Caco-2 (cell line): ENCODE data around the gene ECEL1. TPM values are rescaled to one million over a fixed set of nuclear protein-coding genes. Genes with fewer than 3 reads are reported as not detected.

Source experiments
- BruUV-seq: library from RNA; stranded (reverse); fragments of 400-500 nt; replicated peaks from 2 replicates; lab custom pipeline; 2021; lab: Mats Ljungman, UMichigan
- CTCF ChIA-PET: fragments of 300-600 bp; sonication (Branson Sonifier 250); formaldehyde crosslinking; loops from one replicate; lab custom pipeline; 2022; ENCODE audit warnings: antibody characterized with exemption; lab: Charles Lee
- POLR2A ChIA-PET: fragments of 300-600 bp; sonication (Branson Sonifier 250); formaldehyde crosslinking; loops from one replicate; lab custom pipeline; 2022; ENCODE audit warnings: antibody characterized with exemption; lab: Charles Lee
- DNase-seq, 2 experiments: peaks; one replicate each; pipeline versions ENCODE4 v3.0.0 to v3.0.0-alpha.2; 2020 to 2022
- H3K27me3 ChIP-seq: replicated peaks from 2 replicates; pipeline ENCODE4 v1.6.0; 2011; ENCODE audit warnings: low read length; ENCODE audit not compliant: control insufficient read depth, insufficient read depth
- H3K36me3 ChIP-seq: 2 replicates; pipeline ENCODE4 v1.5.1; 2011; ENCODE audit warnings: low read length; ENCODE audit not compliant: control insufficient read depth, insufficient read depth
- H3K4me1 ChIP-seq: fragments of 250-450 bp; sonication (Bioruptor Pico); 2 replicates; pipeline ENCODE4 v1.5.1; 2020; ENCODE audit warnings: mild to moderate bottlenecking
- H3K4me3 ChIP-seq: 2 replicates; pipeline ENCODE4 v1.5.1; 2011; ENCODE audit warnings: low read depth, mild to moderate bottlenecking, control low read depth, low read length
- H3K9me3 ChIP-seq: fragments of 250-450 bp; sonication (Bioruptor Pico); 2 replicates; pipeline ENCODE4 v1.5.1; 2020; ENCODE audit warnings: mild to moderate bottlenecking, moderate library complexity
- H3K27ac Mint-ChIP-seq: one replicate; pipeline ENCODE4 v1.8.0; 2022; ENCODE audit warnings: mixed read lengths; ENCODE audit not compliant: unreplicated experiment
- H3K27me3 Mint-ChIP-seq: one replicate; pipeline ENCODE4 v1.8.0; 2022; ENCODE audit warnings: mixed read lengths; ENCODE audit not compliant: insufficient read depth, unreplicated experiment
- H3K36me3 Mint-ChIP-seq: one replicate; pipeline ENCODE4 v1.8.0; 2022; ENCODE audit warnings: mild to moderate bottlenecking, mixed read lengths; ENCODE audit not compliant: insufficient read depth, unreplicated experiment
- H3K4me1 Mint-ChIP-seq: one replicate; pipeline ENCODE4 v1.8.0; 2022; ENCODE audit warnings: low read depth, mixed read lengths; ENCODE audit not compliant: unreplicated experiment
- H3K4me3 Mint-ChIP-seq: one replicate; pipeline ENCODE4 v1.8.0; 2022; ENCODE audit warnings: mild to moderate bottlenecking, moderate library complexity, mixed read lengths; ENCODE audit not compliant: unreplicated experiment
- H3K9me3 Mint-ChIP-seq: one replicate; pipeline ENCODE4 v1.8.0; 2022; ENCODE audit warnings: mixed read lengths; ENCODE audit not compliant: unreplicated experiment
- intact Hi-C: fragments of 100-400 bp; cut with micrococcal nuclease; formaldehyde crosslinking; loops from one replicate; pipeline ENCODE4 v1.10.0; 2022; ENCODE audit not compliant: unreplicated experiment
- total RNA-seq: library from RNA; stranded (reverse); gene quantifications from 2 replicates; pipeline ENCODE4 v1.2.3, GENCODE V29; 2022
- TF ChIP-seq, protein P1 (sequence below), 2 experiments: fragments of 200-600 bp in 1 of 2; IDR thresholded peaks; 1 replicate in 1 of 2; 2 replicates in 1 of 2; pipeline versions ENCODE4 v1.5.1 to v1.8.0; 2011 to 2022; ENCODE audit warnings: antibody characterized with exemption in 1 of 2, control low read depth in 1 of 2, inconsistent platforms in 1 of 2, low read depth in 1 of 2, low read length in 1 of 2, mild to moderate bottlenecking in 1 of 2, moderate library complexity in 1 of 2; ENCODE audit not compliant: insufficient read depth in 1 of 2, severe bottlenecking in 1 of 2, unreplicated experiment in 1 of 2

ECEL1 gene
- total RNA-seq, 1 experiment from 2014 or later, result 6.4 TPM

- Histone ChIP-seq H3K4me1 (no peaks in the 10 kb centered on the region), H3K4me3 (no peak within 1 kb of the TSS), H3K9me3 (no peaks in the 10 kb centered on the region), H3K36me3 (no peaks in the 10 kb centered on the region), H3K27me3 (no peaks in the 10 kb centered on the region)
- intact Hi-C loops, result no loop called here
- H3K36me3 Mint-ChIP-seq, result peaks cover 6% of the 10 kb centered on the region
- no peak within 1 kb of the TSS for H3K4me3 Mint-ChIP-seq
- no peaks in the 10 kb centered on the region for H3K9me3 Mint-ChIP-seq
- H3K4me1 Mint-ChIP-seq, result no peaks in the 10 kb centered on the region
- no peak within 1 kb of the TSS for H3K27ac Mint-ChIP-seq
- BruUV-seq, result no TSS peak
- DNase-seq, result no peak
- ChIA-PET CTCF (no interaction called here), POLR2A (no interaction called here)
- TF ChIP-seq, protein P1, sequence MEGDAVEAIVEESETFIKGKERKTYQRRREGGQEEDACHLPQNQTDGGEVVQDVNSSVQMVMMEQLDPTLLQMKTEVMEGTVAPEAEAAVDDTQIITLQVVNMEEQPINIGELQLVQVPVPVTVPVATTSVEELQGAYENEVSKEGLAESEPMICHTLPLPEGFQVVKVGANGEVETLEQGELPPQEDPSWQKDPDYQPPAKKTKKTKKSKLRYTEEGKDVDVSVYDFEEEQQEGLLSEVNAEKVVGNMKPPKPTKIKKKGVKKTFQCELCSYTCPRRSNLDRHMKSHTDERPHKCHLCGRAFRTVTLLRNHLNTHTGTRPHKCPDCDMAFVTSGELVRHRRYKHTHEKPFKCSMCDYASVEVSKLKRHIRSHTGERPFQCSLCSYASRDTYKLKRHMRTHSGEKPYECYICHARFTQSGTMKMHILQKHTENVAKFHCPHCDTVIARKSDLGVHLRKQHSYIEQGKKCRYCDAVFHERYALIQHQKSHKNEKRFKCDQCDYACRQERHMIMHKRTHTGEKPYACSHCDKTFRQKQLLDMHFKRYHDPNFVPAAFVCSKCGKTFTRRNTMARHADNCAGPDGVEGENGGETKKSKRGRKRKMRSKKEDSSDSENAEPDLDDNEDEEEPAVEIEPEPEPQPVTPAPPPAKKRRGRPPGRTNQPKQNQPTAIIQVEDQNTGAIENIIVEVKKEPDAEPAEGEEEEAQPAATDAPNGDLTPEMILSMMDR (IDR thresholded peaks at IDR 0.05; ENCODE audit: insufficient read depth in 1 of 2, low read depth in 1 of 2, low read length in 1 of 2, severe bottlenecking in 1 of 2, unreplicated experiment in 1 of 2), result no peak
- H3K27me3 Mint-ChIP-seq, result no peaks in the 10 kb centered on the region
Observed at GRCh38 chr2:232525791-232526371, 38.2 kb upstream of the ECEL1 start, which contains the start of gene CHRND. Gene CHRND (plus strand): TSS chr2:232526160. CDS start chr2:232526216, 56 bp downstream.

DNA sequence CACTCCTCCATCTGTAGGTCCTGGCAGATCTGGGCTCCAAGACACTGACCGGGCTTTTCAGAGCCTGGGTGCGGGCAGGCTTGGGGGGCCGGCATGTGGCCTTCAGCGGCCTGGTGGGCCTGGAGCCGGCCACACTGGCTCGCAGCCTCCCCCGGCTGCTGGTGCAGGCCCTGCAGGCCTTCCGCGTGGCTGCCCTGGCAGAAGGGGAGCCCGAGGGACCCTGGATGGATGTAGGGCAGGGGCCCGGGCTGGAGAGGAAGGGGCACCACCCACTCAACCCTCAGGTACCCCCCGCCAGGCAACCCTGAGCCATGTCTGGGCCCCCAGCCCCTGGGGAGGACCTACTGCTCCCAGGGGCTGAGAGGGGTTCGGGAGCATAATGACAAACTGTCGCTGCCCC is 37.6 kb upstream of the ECEL1 start:
- Histone ChIP-seq H3K4me3 (no peak overlapping the region), H3K27me3 (no peaks in the 10 kb centered on the region), H3K4me1 (no peaks in the 10 kb centered on the region), H3K9me3 (no peaks in the 10 kb centered on the region), H3K36me3 (no peaks in the 10 kb centered on the region)
- TF ChIP-seq, protein P1 (IDR thresholded peaks at IDR 0.05; ENCODE audit: insufficient read depth in 1 of 2, low read depth in 1 of 2, low read length in 1 of 2, severe bottlenecking in 1 of 2, unreplicated experiment in 1 of 2), result no peak
- no peaks in the 10 kb centered on the region for H3K9me3 Mint-ChIP-seq
- no peak overlapping the region for H3K27ac Mint-ChIP-seq
- ChIA-PET CTCF (no interaction called here), POLR2A (no interaction called here)
- H3K36me3 Mint-ChIP-seq, result peaks cover 6% of the 10 kb centered on the region
- no TSS peak for BruUV-seq
- intact Hi-C loops, result no loop called here
- H3K27me3 Mint-ChIP-seq, result no peaks in the 10 kb centered on the region
- H3K4me1 Mint-ChIP-seq, result no peaks in the 10 kb centered on the region
- H3K4me3 Mint-ChIP-seq, result no peak overlapping the region
- no peak for DNase-seq

DNA sequence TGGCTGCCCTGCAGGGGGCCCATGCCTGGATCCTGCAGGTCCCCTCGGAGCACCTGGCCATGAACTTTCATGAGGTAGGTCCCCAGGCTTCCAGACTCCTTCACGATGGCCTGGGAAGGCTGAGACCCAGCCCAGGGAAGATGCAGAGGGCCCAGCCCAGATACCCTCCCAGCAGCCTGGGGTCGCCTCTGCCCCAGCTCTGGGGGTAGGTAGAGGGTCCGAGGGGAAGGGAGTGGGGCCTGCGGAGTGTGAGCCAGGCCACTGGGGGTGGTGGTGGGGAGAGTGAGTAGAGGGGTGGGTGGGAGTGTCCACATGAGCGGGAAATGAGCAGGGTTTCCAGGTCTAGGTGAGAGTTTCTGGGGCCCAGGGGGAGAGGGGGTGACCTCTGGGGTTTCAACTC is 37.1 kb upstream of the ECEL1 start:
- TF ChIP-seq, protein P1 (IDR thresholded peaks at IDR 0.05; ENCODE audit: insufficient read depth in 1 of 2, low read depth in 1 of 2, low read length in 1 of 2, severe bottlenecking in 1 of 2, unreplicated experiment in 1 of 2), result no peak
- Mint-ChIP-seq H3K9me3 (no peaks in the 10 kb centered on the region), H3K4me1 (no peaks in the 10 kb centered on the region), H3K4me3 (no peak overlapping the region), H3K27ac (no peak overlapping the region), H3K36me3 (peaks cover 6% of the 10 kb centered on the region), H3K27me3 (no peaks in the 10 kb centered on the region)
- Histone ChIP-seq H3K4me3 (no peak overlapping the region), H3K4me1 (no peaks in the 10 kb centered on the region), H3K27me3 (no peaks in the 10 kb centered on the region), H3K9me3 (no peaks in the 10 kb centered on the region), H3K36me3 (no peaks in the 10 kb centered on the region)
- ChIA-PET POLR2A (no interaction called here), CTCF (interaction anchor here (0.6 kb wide), 1 partner anchor 9 kb away, joined by 3 read pairs; no protein-coding TSS in a partner anchor)
- DNase-seq, result no peak
- intact Hi-C loops, result loop anchor here (5.0 kb wide), 1 partner anchor 82 kb away; no protein-coding TSS in a partner anchor
- no TSS peak for BruUV-seq
